GM19324 (cell line): ENCODE measurements around the gene RBM15B.
"Not testable (repeated sequence)": the region's sequence is repeated elsewhere in the genome, so short reads cannot be mapped to it uniquely, and the experiment has no call there.

Source experiments
- ATAC-seq: cut with Tn5 transposase; IDR thresholded peaks from one replicate; pipeline ENCODE4 v1.9.1; 2021; ENCODE audit warnings: mild to moderate bottlenecking, moderate library complexity; ENCODE audit not compliant: unreplicated experiment, low FRiP score

RBM15B gene

DNA sequence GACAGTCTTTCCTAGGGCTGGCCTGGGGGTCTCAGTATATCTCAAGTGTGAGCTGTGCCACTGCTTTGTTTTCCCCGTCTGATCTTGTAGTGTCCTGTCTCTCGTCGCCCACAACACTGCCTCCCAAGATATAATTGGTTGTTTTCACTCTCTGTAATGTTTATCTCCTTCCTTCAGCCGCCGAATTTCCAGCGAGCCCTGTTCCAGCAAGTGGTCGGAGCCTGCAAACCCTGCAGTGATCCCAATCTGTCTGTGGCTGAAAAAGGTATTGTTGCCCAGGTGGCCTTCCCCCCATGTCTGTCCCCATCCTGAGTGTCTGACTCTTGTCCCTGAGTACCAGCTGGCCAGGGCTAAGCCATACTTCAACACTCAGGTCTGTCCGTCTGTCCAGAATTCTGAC lies 15.5 kb upstream of the RBM15B start:
- ATAC-seq: no peak

DNA sequence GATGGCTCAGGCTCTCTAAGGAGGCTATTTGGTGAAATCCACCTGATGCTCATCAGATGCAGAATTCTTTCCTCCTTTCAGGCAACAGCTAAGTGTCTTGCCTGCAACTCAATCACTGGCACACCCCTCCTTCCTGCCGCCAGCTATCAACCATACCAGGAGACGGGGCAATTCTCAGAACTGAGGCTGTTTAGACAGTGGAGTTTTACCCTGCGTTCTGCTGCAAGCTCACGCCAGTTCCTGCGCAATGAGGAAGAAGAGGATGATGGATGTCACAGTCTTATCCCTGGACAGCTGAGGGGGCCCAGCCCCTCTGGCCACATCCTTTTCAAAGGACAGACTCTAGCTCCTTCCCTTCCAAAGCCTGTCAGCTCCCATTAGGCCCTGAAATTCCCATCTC lies 13.0 kb upstream of the RBM15B start:
- ATAC-seq: no peak

DNA sequence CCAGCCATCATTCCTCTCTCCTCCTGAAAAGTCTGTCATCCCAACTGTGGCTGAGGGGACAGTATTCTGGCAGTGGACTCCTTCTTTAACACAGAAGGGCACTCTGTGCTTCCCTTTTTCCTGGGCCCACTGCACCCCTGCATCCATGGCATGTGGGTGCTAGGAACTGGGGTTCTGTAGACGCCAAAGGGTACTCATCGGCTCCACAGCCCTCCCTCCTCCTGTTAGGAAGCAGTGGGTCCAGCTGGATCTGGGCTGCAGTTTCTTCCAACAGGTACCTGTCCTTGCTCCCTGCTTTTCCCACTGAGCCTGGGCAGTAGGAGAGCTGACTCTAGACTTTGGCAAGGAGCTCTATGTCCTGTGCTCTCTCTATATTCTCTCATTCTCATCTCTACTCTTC lies 12.4 kb upstream of the RBM15B start:
- ATAC-seq: no peak

DNA sequence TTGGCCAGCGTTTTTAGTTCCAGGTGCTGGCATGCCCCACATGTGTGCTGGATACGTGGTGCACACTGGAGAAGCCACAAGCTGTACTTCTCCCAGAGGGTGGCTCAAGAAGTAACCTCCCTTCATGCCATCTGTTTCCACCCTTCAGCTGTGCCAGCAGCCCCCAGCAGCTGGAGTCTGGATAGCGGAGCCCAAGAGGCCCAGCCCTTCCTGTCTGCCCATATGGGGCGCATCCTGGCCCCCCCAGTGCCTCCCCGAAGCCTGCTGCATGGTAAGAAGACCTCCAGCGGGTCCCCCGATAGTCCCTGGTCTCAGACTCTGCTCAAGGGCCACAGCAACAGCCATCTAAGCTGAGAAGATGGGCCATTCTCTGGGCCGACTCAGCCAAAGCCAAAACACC lies 11.8 kb upstream of the RBM15B start:
- no peak for ATAC-seq

DNA sequence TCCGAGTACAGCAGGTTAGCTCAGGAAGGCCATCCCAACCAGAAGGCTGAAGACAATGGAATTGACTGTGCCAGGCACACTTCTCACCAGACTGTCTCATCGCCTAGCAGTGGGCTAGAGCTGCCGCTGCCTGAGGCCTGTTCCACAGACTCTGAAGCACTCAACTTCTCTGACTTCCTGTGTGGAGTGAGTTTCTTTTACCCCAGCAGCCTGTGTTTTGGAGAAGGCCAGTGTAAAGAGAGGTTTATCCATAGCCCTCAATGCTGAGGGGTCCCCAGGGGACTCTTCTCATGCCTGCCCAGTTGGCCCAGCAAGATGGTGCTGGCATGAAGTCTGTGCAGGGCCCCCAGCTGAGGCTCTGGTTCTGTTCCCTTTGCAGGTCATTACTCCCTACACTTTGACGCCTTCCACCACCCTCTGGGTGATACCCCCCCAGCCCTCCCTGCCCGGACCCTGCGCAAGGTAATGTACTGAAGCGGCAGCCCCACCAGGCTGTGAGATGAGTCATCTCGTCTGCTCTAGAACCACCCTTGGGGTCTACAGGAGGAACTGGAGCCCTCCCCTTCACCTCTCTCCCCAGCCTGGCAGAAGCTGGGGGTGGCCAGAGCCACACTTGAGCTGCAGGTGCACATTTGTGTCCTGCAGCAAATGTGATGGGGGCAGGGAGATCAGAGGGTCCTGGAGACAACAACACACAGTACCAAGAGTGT lies 11.2 kb upstream of the RBM15B start:
- ATAC-seq: no peak

DNA sequence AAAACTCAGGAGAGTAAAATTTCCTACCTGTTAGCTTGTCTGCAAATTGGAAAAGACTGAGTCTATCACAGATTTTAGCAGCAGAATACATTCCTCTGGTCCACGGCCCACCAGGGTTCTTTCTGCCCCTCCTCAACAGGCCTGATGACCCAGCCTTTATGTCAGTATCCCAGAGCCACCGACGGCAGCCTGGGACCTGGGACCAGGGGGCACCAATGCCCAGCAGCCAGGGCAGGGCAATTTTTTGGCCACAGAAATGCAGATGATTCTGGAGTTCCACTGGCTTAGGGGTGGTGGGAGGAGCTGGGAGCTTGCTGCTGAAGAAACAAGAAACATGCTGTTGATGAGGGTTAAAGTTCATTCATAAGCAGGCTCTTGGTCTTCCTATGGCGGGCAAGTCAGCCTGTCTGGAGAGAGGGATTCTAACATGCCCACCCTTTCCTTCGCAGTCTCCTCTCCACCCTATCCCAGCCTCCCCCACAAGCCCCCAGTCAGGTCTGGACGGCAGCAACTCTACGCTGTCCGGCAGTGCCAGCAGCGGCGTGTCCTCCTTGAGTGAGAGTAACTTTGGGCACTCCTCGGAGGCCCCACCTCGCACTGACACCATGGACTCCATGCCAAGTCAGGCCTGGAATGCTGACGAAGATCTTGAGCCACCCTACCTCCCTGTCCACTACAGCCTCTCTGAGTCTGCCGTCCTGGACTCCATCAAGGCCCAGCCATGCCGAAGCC lies 10.3 kb upstream of the RBM15B start:
- ATAC-seq: no peak

DNA sequence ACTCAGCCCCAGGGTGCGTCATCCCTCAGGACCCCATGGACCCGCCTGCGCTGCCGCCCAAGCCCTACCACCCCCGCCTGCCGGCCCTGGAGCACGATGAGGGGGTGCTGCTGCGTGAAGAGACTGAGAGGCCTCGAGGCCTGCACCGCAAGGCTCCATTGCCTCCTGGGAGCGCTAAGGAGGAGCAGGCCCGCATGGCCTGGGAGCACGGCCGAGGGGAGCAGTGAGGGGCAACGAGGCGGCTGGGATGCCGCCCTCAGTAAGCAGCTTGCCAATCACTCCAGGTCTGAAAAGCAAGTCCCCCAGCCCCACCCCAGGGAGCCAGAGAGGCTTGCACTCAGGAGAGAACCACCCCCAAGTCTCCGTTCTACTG lies 9.8 kb upstream of the RBM15B start:
- no peak for ATAC-seq

DNA sequence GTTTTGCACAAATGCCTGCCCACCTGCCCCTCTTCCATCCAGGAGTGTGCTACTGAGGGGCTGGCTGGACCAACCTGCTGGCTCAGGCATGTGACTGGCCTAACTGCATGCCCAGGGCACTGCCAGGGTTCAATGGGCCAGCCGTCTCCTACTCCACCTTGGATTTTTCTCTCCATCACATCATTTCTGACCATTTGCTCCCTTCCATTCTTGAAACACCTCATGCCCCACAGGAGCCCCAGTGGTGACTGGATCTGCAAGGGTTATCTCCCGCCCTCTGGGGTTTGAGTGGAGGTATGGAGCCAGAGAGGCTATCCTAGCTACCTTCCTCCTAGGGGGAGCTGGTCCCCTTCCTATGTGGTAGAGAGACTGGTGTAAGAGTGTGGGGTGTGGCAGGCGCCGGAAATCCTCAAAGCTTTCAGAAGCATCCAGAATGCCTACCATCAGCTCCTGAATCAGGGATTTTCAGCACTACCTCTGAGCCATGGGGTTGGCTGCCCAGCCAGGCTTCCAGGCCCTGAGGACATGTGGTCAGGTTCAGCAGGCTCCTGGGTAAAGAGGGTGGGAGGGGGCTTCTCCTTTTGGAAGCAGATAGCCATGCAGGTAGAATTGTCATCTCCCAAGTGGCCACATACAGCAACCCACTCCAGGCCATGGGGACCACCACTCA lies 8.9 kb upstream of the RBM15B start:
- no peak for ATAC-seq

DNA sequence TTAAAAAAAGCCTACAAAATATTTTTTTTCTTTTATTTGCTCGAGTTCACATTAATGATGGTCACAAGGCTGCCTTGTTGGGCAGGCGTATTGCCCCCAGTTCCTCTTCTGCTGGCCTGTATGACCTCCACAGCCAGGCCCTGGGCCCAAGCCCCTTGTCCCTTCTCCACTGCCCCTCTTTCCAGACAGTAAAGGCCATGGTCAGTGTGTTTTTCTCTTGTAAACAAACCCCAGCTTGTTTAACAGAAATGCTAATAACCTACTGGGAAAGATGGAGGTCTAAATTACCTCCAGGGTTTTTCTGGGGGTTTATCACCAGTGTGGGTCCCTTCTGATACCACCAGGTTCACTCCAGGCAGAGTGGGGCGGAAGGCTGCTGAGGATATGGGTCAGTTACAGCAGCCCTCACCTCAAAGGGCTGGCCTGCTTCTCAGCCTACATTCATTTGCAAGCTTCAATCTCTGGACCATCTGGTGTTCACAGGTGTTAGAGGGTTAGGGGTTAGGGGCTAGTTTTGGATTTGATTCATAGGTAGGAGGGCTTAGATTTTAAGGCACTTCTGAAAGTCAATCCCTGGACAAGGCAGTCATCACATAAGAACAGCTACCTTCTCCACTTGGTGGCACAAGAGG lies 8.0 kb upstream of the RBM15B start:
- ATAC-seq: no peak

DNA sequence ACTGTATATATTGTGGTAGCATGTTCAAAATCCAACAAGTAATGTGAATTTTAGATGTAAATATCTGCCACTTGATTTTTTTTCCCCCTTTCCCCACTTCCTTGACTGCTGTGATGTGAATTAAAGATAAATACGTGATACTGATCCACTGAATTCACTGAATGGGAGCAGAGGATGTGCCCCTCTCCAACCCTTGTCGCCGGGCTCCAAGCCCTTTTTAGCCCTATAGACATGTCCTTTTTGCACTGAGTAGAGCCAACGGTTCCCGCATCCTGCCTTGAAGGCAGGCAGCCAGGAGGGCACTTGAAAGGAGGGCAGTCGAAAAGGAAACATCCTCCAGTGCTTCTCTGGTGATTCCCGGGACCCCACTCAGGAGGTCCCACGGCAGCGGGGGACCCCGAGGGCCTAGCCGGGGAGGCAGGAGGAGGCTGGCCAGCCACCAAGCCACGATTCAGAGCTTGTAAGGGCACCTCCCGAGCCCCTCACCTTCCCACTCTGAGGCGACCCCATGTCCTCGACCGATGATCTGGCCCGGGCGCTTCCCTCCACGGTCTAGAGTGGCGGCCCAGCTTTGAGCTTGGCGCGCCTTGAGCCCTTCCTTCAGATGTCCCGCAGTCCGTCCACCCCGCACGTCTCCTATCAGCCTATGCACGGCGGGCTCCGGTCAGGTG lies 6.9 kb upstream of the RBM15B start:
- ATAC-seq: peak; percentile 14

DNA sequence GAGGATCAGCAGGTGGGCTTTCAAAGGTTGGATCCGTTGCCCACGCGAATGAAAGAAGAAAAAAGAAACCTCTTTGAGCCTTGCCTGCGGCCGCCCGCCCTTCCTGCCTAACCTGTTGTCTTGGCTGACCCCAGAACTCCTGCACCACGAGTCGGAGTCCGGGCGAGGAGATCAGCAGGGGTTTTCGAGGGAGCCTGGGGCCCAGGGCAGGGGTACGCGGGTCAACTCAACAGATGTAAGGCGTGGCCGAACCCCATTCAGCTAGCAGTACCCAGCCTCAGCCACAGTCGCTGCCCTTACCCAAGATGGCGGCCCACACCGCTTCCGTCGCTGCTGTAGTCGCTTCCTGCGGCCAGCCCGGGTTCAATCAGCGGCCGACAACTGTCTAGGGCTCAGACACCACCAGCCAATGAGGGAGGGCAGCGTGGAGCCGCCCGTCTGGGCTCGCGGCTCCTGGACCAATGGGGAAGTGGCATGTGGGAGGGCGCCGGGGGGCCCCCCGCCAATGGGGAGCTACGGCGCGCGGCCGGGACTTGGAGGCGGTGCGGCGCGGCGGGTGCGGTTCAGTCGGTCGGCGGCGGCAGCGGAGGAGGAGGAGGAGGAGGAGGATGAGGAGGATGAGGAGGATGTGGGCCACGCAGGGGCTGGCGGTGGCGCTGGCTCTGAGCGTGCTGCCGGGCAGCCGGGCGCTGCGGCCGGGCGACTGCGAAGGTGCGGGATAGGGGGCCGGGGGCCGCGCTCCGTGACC lies 6.2 kb upstream of the RBM15B start, which contains the start of gene MANF:
MANF (plus strand) TSS at position 566 of the 748 bp plus-strand sequence; CDS start at position 618, 52 bp downstream.
- ATAC-seq: peak; percentile 94

DNA sequence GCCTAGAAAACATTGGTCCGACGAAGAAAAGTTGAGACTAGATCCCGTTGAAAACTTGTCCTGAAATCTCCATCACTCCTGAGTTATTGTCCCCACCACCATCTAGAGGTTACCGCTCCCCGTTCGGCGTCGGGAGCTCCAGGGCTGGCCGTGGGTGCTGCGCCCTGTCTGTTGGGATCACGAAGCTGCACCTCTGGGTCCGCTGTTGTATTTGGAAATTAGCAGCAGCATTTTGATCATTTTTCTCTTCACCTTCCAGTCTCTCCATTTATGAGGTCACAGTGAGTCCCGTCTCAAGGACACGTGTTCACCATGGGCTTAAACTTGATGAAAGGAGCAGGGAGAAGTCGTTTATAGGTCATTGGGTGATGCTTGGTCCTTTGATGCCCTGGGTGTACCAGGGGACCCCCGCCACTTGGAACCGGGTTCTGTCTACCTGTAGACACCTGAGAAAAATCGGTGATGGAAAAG lies 5.4 kb upstream of the RBM15B start:
- ATAC-seq: no peak

DNA sequence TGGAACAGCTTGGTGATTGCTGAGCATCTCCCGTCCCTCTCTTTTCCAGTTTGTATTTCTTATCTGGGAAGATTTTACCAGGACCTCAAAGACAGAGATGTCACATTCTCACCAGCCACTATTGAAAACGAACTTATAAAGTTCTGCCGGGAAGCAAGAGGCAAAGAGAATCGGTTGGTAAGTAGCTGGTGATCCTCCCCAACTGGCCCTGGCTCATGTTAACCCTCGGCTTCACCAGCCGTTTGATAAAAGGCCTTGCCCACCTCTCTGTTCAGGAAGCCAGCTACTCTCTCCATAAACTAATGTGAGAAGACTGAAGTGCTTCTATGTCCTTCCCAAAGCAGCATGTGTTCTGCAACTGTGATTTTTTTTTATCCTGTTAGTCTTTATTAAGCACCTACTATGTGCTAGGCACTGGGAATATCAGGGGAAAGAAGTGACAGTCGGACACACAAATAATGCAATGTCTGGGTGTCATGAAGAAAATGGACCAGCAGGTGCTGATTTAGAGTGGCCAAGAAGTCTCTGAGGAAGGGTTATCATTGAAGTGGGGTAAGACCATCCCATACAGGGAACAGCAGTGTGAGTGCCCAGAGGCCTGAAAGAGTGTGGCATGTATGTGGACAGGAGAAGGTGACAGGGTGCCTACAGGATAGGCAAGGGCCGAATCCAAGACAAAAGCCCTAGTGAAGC lies 4.8 kb upstream of the RBM15B start:
- ATAC-seq: no peak

DNA sequence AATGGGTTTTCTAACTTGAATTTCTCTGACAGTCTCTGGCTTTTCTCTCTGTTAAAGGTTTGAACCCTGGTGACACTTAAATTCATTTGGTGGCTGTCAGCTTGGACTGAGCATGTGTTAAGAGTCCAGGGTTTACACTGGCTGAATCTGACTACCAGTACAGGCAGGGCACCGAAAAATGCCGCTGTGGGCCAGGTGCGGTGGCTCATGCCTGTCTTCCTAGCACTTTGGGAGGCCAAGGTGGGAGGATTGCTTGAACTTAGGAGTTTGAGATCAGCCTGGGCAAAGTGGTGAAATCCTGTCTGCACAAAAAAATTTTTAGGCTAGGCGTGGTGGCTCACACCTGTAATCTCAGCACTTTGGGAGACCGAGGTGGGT lies 4.2 kb upstream of the RBM15B start:
- no peak for ATAC-seq

DNA sequence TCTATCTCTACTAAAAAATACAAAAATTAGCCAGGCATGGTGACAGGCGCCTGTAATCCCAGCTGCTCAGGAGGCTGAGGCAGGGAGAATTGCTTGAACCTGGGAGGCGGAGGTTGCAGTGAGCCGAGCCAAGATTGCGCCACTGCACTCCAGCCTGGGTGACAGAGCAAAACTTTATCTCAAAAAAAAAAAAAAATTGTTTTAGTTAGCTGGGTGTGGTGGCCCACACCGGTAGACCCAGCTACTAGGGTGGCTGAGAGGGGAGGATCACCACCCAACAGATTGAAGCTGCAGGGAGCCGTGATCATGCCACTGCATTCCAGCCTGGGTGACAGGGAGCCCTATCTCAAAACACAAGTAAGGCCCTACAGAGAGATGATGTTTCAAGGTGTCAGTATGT lies 3.8 kb upstream of the RBM15B start:
- not testable (repeated sequence) for ATAC-seq

DNA sequence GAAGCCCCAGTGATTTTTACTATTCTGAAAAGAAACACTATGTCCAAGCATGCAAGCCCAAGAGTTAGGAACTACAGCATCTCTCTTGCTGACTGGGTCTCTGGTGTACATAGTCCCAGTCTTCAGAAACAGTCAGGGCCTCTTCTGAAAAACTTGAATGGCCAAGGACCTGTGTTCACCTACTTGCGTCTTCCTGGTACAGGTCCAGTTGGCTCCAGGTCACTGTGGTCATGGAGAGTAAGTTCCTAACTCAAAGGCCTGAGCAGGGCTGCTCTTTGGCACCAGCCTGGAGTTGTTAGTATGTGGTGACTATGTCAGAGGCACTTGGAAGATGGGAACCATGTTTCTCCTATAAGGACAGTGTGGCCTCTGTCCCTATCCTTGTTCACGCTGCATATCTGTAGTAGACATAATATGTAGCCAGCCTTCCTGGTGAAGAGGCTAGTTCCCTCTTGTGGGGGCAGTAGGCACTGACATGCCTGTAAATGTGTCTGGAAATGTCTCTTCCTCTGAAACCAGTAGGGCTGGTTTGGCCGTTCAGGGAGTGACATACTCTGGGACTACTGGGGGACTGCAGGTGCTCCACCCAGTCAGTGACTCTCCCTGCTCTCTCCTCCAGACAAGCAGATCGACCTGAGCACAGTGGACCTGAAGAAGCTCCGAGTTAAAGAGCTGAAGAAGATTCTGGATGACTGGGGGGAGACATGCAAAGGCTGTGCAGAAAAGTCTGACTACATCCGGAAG lies 2.6 kb upstream of the RBM15B start:
- ATAC-seq: no peak

DNA sequence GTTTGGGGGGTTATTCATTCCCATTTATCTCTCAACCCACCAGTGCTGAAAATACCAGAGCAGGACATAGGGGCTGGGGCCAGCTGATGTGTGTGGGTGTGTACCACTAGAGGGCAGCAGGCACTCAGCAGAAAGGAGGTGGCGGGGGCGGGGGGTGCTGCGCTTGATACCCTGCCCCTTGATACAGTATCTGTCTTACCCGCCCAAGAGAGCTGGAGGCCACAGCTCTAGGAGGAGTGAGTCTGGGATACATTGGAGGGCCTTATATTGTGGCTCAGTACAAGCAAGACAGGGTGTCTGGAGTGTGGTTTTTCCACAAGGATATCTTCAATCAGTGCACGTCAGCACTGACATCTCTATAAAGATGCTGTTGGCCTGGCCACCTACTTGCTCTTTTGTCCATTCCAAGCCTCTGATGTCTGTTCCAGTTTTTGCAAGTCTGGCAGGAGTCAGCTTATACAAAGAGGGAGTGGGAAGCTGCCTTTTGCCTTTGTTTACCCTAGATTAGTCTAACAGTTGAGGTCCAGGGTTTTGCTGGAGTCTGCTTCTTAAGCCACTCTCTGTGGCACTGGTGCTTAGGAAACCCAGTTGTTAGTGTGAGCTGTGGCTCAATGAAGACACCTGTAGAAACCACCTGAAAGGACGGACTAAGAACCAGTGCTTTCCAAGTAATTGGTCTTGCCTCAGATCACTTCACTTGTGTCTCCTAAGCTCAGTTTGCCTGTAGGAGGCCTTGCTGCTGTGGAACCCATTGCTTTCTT lies 1.5 kb upstream of the RBM15B start:
- ATAC-seq: no peak
